HepG2 (cell line): ENCODE data around the gene RABGGTA. TPM values are rescaled to one million over a fixed set of nuclear protein-coding genes. Genes with fewer than 3 reads are reported as not detected.

ENCODE experiments used
- ATAC-seq: fragments of 200-7000 bp; cut with Tn5 transposase; 3 replicates; pipeline ENCODE4 v1.9.1; 2020; ENCODE audit warnings: mild to moderate bottlenecking, moderate library complexity
- BruUV-seq: library from RNA; stranded (reverse); fragments of 400-500 nt; replicated peaks from 2 replicates; lab custom pipeline; 2021; lab: Mats Ljungman, UMichigan
- CTCF ChIA-PET: fragments of 300-600 bp; formaldehyde crosslinking; extraction: SDS; loops from one replicate; lab custom pipeline; 2021; ENCODE audit warnings: low total read pairs, inconsistent platforms, low intra/inter-chr PET ratio; lab: Yijun Ruan, JAX
- POLR2A ChIA-PET: fragments of 350-600 bp; sonication (Branson Sonifier 250); formaldehyde crosslinking; loops from one replicate; lab custom pipeline; 2020; ENCODE audit warnings: antibody characterized with exemption, inconsistent platforms; lab: Yijun Ruan, JAX
- DNase-seq: peaks from one replicate; pipeline ENCODE4 v3.0.0-alpha.2; 2015; ENCODE audit warnings: low spot score
- FAIRE-seq: peaks from 3 replicates; lab custom pipeline; 2011; peaks lifted over from hg19 to GRCh38; lab: Jason Lieb, UNC
- H2AFZ ChIP-seq: one replicate; pipeline ENCODE4 v1.6.1; 2011; ENCODE audit warnings: low read length, inconsistent platforms
- H3K27ac ChIP-seq: fragments of 300-600 bp; 3 replicates; pipeline ENCODE4 v1.8.0; 2011; ENCODE audit warnings: mixed run types, mild to moderate bottlenecking, mixed read lengths, low read length, inconsistent platforms; ENCODE audit not compliant: insufficient read depth; ENCODE audit errors: extremely low read length
- H3K27me3 ChIP-seq, 2 experiments: fragments of 200-600 bp in 1 of 2; 2 replicates in 1 of 2; 3 replicates in 1 of 2; pipeline versions ENCODE4 v1.6.0 to v1.8.0; 2011; ENCODE audit warnings: low read length in 2 of 2, mild to moderate bottlenecking in 2 of 2, moderate library complexity in 2 of 2, inconsistent platforms in 1 of 2; ENCODE audit not compliant: insufficient read depth in 2 of 2, control insufficient read depth in 1 of 2
- H3K36me3 ChIP-seq, 2 experiments: fragments of 200-600 bp in 1 of 2; replicated peaks in 1 of 2; 2 replicates in 1 of 2; 3 replicates in 1 of 2; pipeline versions ENCODE4 v1.5.1 to v1.8.0; 2011; ENCODE audit warnings: low read length in 2 of 2, inconsistent platforms in 1 of 2; ENCODE audit not compliant: insufficient read depth in 2 of 2, control insufficient read depth in 1 of 2
- H3K4me1 ChIP-seq: 2 replicates; pipeline ENCODE4 v1.5.1; 2012; ENCODE audit warnings: low read length, inconsistent platforms; ENCODE audit not compliant: insufficient read depth
- H3K4me2 ChIP-seq: 2 replicates; pipeline ENCODE4 v1.6.0; 2011; ENCODE audit warnings: low read depth, low read length, inconsistent platforms
- H3K4me3 ChIP-seq, 3 experiments: fragments of 200-600 bp in 1 of 3; sonication (generic), shearing (Covaris generic) in 1 of 3; replicated peaks in 1 of 3; 2 replicates each; pipeline ENCODE4 v1.5.1; 2011 to 2016; ENCODE audit warnings: low read length in 3 of 3, inconsistent platforms in 2 of 3, low read depth in 2 of 3, mild to moderate bottlenecking in 2 of 3, control low read depth in 1 of 3, mixed read lengths in 1 of 3; ENCODE audit not compliant: insufficient read depth in 1 of 3
- H3K79me2 ChIP-seq: one replicate; pipeline ENCODE4 v1.6.1; 2011; ENCODE audit warnings: low read length, inconsistent platforms; ENCODE audit not compliant: insufficient read depth
- H3K9ac ChIP-seq: 2 replicates; pipeline ENCODE4 v1.6.0; 2011; ENCODE audit warnings: mild to moderate bottlenecking, low read depth, low read length, inconsistent platforms; ENCODE audit not compliant: insufficient read depth
- H3K9me3 ChIP-seq: 2 replicates; pipeline ENCODE4 v1.5.1; 2012; ENCODE audit warnings: mild to moderate bottlenecking, low read length
- H4K20me1 ChIP-seq: 2 replicates; pipeline ENCODE4 v1.6.0; 2011; ENCODE audit warnings: inconsistent platforms, mild to moderate bottlenecking, low read length, moderate library complexity; ENCODE audit not compliant: insufficient read depth
- DBP ChIP-seq: sonication (generic); formaldehyde crosslinking; IDR thresholded peaks from 2 replicates; pipeline ENCODE4 v1.4.0; 2020; ENCODE audit warnings: missing genetic modification reagents; ENCODE audit errors: not compliant biosample characterization
- DZIP1 ChIP-seq: sonication (generic); formaldehyde crosslinking; IDR thresholded peaks from 2 replicates; pipeline ENCODE4 v1.5.0; 2020; ENCODE audit warnings: mild to moderate bottlenecking, missing genetic modification reagents
- FOXP1 ChIP-seq, 2 experiments: fragments of 450-650 bp in 1 of 2; IDR thresholded peaks; 2 replicates each; pipeline ENCODE4 v1.6.1; 2017 to 2018; ENCODE audit warnings: antibody characterized with exemption in 1 of 2
- IKZF5 ChIP-seq: IDR thresholded peaks from 2 replicates; pipeline ENCODE4 v1.6.1; 2018; ENCODE audit warnings: missing genetic modification reagents, mild to moderate bottlenecking, missing compliant biosample characterization
- JDP2 ChIP-seq: sonication (generic); formaldehyde crosslinking; IDR thresholded peaks from 2 replicates; pipeline ENCODE4 v1.8.1; 2022; ENCODE audit warnings: missing genetic modification reagents, borderline replicate concordance
- SSRP1 ChIP-seq: IDR thresholded peaks from 2 replicates; pipeline ENCODE4 v1.6.1; 2016; ENCODE audit warnings: control low read depth
- ZFP36L1 ChIP-seq: sonication (generic); formaldehyde crosslinking; IDR thresholded peaks from 2 replicates; pipeline ENCODE4 v1.8.0; 2022; ENCODE audit warnings: mild to moderate bottlenecking, missing genetic modification reagents, moderate library complexity
- ZNF317 ChIP-seq: sonication (generic); formaldehyde crosslinking; IDR thresholded peaks from 2 replicates; pipeline ENCODE4 v1.5.0; 2020; ENCODE audit warnings: mild to moderate bottlenecking, missing genetic modification reagents
- ZNF468 ChIP-seq: sonication (generic); formaldehyde crosslinking; IDR thresholded peaks from 2 replicates; pipeline ENCODE4 v1.8.0; 2022; ENCODE audit warnings: mild to moderate bottlenecking, moderate library complexity, missing genetic modification reagents
- ZNF720 ChIP-seq: sonication (generic); formaldehyde crosslinking; IDR thresholded peaks from 2 replicates; pipeline ENCODE4 v1.4.0; 2020; ENCODE audit warnings: missing genetic modification reagents
- ZNF766 ChIP-seq: sonication (generic); formaldehyde crosslinking; IDR thresholded peaks from 2 replicates; pipeline ENCODE4 v1.5.0; 2020; ENCODE audit warnings: missing genetic modification reagents, borderline replicate concordance
- ZNF775 ChIP-seq: sonication (generic); formaldehyde crosslinking; IDR thresholded peaks from 2 replicates; pipeline ENCODE4 v1.4.0; 2020; ENCODE audit warnings: missing genetic modification reagents, mild to moderate bottlenecking, moderate library complexity, borderline replicate concordance
- whole genome bisulfite sequencing: methylation state at CpG from one replicate; pipeline ENCODE4 v1.1.6; 2017; ENCODE audit warnings: low lambda C conversion rate; 5-methylcytosine and 5-hydroxymethylcytosine counted together
- in situ Hi-C: cut with HindIII; loops from 2 replicates; pipeline ENCODE4 v1.10.0; 2017; ENCODE audit warnings: low pct_unique_long_range_greater_than_20kb; ENCODE audit not compliant: extremely low pct_ligation_motif_present
- intact Hi-C: fragments of 100-400 bp; cut with micrococcal nuclease; formaldehyde crosslinking; loops from one replicate; pipeline ENCODE4 v1.10.0; 2022; ENCODE audit not compliant: unreplicated experiment
- polyA plus RNA-seq, 8 experiments: library from polyadenylated mRNA; depleted of rRNA in 3 of 8; stranded (reverse) in 7 of 8; unstranded in 1 of 8; fragments of >200 nt; fragmentation: Illumina TruSeq in 4 of 8; extraction: Trizol in 4 of 8; gene quantifications; 2 replicates each; pipeline versions ENCODE4 v1.2.1 to v1.2.3, GENCODE V29; 2011 to 2016; ENCODE audit warnings: low read depth in 4 of 8, missing spikeins in 1 of 8, mixed read lengths in 1 of 8; ENCODE audit not compliant: insufficient read depth in 1 of 8
- total RNA-seq, 5 experiments: library from RNA; depleted of rRNA; stranded (reverse); fragments of >200 nt; fragmentation: Illumina TruSeq; extraction: Trizol; gene quantifications; 2 replicates each; pipeline ENCODE4 v1.2.3, GENCODE V29; 2016; ENCODE audit warnings: low read depth in 1 of 5

RABGGTA gene
- total and polyA plus RNA-seq, 2 of the 13 experiments (the other 11 are each of a cell fraction or from before 2014, with no cell fraction given), result 57.9 to 90.8 TPM

GRCh38 chr14:24219521-24219920, 51.9 kb downstream of the RABGGTA start (continued):
- no peak for TF ChIP-seq ZNF468 (CRISPR knock-in tag)
- no peak for TF ChIP-seq ZNF775 (CRISPR knock-in tag)
- TF ChIP-seq ZNF317, result peak; percentile 63; the same call in 1 of the 2 replicates
- TF ChIP-seq SSRP1 (CRISPR knock-in tag), result 0 out of 2 replicates have a peak, but pooled peaks have one; percentile 80
- TF ChIP-seq DZIP1, result no peak
- 0 out of 2 replicates have a peak, but pooled peaks have one; percentile 42 for TF ChIP-seq ZFP36L1 (CRISPR knock-in tag)
- no peak for TF ChIP-seq IKZF5 (CRISPR knock-in tag)
- TF ChIP-seq, all 625 proteins: peak for 5

- peaks cover 36% of the 10 kb centered on the region for H3K79me2 ChIP-seq
- TF ChIP-seq ZNF766 (CRISPR knock-in tag) (0 out of 2 replicates have a peak, but pooled peaks have one; percentile 70), JDP2 (CRISPR knock-in tag) (no peak), FOXP1 (IDR thresholded peaks at IDR 0.05) (peak; percentile 60; the same call in 1 of the 2 replicates), FOXP1 (CRISPR knock-in tag; IDR thresholded peaks at IDR 0.05) (no peak), ZNF720 (no peak), DBP (peak; percentile 35)
- H3K4me1 ChIP-seq, result peaks cover 17% of the 10 kb centered on the region
- H3K9ac ChIP-seq, result no peak overlapping the region
- no peaks in the 10 kb centered on the region for H3K9me3 ChIP-seq
- WGBS, result 95% methylated on average over 4 of the region's 4 CpGs
- ChIA-PET POLR2A (interaction anchor here (1.3 to 4.2 kb wide), 2 partner anchors 12 to 23 kb away, joined by 7 to 26 read pairs; partner anchors contain the start of gene TINF2), CTCF (no interaction called here)
- FAIRE-seq, result no peak
- ATAC-seq, result no peak
- no peak overlapping the region for H3K4me3 ChIP-seq
- no peaks in the 10 kb centered on the region for H4K20me1 ChIP-seq
- intact Hi-C loops (no loop called here), in situ Hi-C loops (no loop called here)
- BruUV-seq, result no TSS peak
- H3K36me3 ChIP-seq, result peaks cover 8 to 12% of the 10 kb centered on the region in 2 experiments; a peak in 4 of 5 replicates
- no peak overlapping the region for H3K27ac ChIP-seq
- no peaks in the 10 kb centered on the region; a peak in 1 of 5 replicates for H3K27me3 ChIP-seq
- no peak overlapping the region for H2AFZ ChIP-seq
- no peak overlapping the region for H3K4me2 ChIP-seq
- no peak for DNase-seq
Observed at GRCh38 chr14:24219080-24219479, 52.3 kb downstream of the RABGGTA start.
